Measurements from ENCODE around the gene COA6. TPM values are rescaled to one million over a fixed set of nuclear protein-coding genes. Genes with fewer than 3 reads are reported as not detected.
"Not testable (repeated sequence)": the region's sequence is repeated elsewhere in the genome, so short reads cannot be mapped to it uniquely, and the experiment has no call there.

COA6 gene, protein sequence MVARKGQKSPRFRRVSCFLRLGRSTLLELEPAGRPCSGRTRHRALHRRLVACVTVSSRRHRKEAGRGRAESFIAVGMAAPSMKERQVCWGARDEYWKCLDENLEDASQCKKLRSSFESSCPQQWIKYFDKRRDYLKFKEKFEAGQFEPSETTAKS
- total RNA-seq, result 10 to 100 TPM; 30.8 to 37.8 TPM
- long read RNA-seq, partial matches to known transcripts, result 0 of 2 reads
- long read RNA-seq, other reads (novel, unspliced or antisense), result 0 of 2 reads

- ATAC-seq, result peak; percentile 98
Measured at GRCh38 chr1:234373064-234373958, at the start of gene COA6. COA6 (plus strand) TSS chr1:234373456; CDS start chr1:234373467, 11 bp downstream.

DNA sequence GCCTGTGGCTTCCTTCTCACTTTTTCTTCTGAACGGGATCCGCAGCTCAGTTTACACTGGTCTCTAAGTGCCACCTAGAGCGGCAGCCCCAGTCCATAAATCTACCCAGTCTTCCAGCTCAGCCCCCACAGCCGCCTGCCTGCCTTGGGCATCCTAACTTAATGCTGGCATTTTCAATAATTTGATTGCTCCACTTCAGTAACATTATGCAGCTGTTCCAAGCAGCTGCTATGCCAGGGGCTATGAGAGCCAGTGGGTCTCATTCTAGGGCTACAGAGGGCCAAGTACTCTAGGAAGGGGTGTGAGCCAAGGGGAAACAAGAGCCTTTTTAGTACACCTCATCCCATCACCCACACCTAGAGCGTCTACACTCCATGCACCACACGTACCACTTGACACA lies 48.4 kb upstream of the COA6 start:
- intact Hi-C loops (cut with DNase I), result loop anchor here in 1 of 2 donors (10.0 kb wide), 1 partner anchor 1020 kb away; no protein-coding TSS in a partner anchor
- DNase-seq (no peak), ATAC-seq (no peak)

More at GRCh38 chr1:234373064-234373958, at the start of gene COA6:
- intact Hi-C loops (cut with DNase I), result no loop called here
- peak; percentile 93 for DNase-seq

- intact Hi-C loops (cut with DNase I), result loop anchor here in 1 of 2 donors (10.0 kb wide), 1 partner anchor 1021 kb away; no protein-coding TSS in a partner anchor
Measured at GRCh38 chr1:234325878-234326496, 47.3 kb upstream of the COA6 start.

DNA sequence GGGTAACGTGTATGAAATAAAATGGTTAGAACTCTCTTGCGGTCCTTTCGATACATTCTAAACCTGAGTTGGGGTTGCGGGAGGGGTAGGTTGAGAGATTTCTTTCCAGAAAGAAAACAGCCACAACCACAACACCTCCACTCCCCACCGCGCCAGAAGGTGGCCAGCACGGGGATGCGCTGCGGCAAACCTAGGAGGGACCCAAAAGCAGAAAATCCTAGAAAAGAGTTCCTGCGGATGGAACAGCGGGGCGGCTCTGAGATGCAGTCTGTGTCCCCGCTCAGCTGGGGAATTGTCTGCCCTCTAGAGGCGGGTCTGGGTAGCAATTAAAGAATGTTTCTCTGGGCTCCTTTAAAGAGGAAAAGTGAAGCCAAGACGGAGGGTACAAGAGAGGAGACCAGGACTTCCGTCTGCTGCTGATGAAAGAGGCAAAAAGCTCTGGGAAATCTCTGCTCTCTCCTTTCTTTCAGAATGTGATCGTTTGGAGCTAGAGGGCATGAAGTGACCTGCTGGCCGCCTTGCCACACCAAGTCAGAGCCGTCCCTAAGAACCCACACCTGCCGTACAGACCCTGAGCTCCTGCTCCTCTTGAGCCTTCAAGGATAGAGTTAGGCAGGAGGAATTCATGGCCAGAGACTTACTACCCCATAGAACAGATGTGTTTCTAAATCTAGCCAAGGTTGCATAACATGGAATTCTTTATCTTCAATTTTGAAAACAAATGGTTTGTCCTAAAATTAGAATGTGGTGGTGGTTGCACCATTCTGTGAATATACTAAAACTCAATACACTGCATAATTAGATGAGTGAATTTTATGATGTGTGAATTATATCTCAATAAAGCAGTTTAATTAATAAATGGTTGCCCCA lies 46.5 kb upstream of the COA6 start:
- DNase-seq (peak; percentile 27), ATAC-seq (peak; percentile 59 to 83)
- intact Hi-C loops (cut with DNase I), result loop anchor here in 1 of 2 donors (10.0 kb wide), 1 partner anchor 1022 kb away; no protein-coding TSS in a partner anchor

More at GRCh38 chr1:234325878-234326496, 47.3 kb upstream of the COA6 start:
- ATAC-seq, result no peak
- no peak for DNase-seq

DNA sequence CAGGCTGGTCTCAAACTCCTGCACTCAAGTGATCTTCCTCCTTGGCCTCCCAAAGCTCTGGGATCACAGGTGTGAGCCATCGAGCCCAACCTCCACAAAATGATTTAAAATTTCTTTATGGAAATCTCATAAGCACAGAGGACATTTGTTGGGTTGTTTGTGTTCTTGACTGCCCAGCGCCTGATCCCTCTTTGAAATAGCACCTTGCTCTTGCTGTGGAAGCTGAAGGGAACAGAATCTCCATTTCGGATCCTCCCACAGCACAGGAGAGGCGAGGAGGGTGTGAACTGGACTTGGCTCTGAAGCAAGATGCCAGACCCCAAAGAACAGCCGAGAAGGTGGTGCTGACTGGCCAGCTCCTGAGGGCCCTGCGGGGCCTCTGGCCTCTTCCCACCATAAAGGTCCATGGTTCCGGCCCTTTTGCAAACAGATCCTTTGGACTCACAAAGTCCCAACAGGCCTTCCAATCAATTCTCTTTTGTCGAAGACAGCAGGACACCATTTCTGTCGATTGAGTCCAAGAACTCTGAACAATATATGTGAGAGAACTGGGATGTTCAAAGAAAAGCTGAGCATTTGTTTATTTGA lies 45.6 kb upstream of the COA6 start:
- ATAC-seq, result no peak
- intact Hi-C loops (cut with DNase I), result loop anchor here in 1 of 2 donors (10.0 kb wide), 1 partner anchor 1023 kb away; no protein-coding TSS in a partner anchor
- no peak for DNase-seq

DNA sequence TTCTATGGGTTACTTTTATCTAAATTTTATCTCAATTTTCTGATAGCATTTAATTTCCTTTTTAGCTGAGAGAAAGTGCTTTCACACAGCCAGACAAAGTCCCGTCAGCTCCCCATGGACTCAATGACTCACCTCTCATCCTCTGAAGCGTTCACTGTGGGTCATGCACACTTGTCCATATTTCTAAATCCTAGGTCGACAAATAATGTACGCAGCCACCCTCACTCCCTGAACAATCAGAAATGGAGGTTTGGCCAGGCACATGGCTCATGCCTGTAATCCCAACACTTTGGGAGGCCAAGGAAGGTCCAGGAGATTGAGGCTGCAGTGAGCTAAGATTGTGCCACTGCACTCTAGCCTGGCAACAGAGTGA lies 42.4 kb upstream of the COA6 start:
- intact Hi-C loops (cut with DNase I), result no loop called here
- DNase-seq (no peak), ATAC-seq (no peak)

DNA sequence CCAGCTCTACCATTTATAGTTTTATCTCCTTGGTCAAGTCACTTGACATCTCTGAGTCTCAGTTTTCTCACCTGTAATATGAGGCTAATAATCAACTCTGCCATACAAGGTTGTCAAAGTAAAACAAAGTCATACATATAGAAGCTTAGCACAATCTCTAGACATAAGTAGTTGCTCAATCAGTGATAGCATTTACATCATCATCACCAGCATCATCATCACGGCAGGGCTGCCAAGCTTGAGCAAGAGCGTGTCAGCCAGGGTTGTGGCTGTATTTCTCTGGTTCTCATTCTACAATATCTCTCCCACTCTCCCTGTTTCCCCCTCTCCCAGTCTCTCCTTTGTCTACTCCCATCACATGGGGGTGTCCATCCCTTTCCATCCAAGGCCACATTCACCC lies 41.7 kb upstream of the COA6 start:
- ATAC-seq (no peak), DNase-seq (no peak)
- intact Hi-C loops (cut with DNase I), result no loop called here

DNA sequence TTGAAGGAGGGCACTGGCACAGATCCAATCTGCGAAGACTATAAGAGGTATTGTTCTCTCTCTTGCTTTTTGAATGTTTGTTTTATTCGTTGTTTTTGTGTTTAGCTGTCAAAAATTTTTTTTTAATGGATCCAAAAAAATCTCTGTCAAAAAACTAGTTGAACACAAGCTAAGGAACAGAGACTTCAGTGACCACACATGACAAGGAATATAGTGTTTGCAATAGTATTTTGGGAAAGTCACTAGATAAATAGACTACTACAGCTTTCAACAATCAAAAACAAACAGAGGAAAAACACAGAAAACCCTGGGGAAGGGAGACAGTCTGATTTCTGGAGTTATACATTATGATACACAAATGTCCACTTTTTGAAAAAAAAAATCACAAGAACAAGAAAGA lies 36.9 kb upstream of the COA6 start:
- ATAC-seq, result no peak
- intact Hi-C loops (cut with DNase I), result no loop called here

DNA sequence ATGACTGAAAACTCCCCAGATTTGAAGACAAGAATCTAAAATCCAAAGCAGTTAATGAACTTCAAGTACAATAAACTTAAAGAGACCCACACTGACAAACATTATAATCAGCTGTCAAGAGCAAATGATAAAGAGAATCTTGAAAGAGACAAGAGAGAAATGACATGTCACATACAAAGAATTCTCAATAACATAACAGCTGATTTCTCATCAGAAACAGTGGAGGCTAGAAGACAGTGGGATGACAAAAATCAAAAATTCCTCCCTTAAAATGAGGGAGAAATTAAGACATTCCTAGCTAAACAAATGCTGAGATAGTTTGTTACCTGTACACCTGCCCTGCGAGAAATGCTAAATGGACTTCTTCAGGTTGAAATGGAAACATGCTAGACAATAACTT lies 36.0 kb upstream of the COA6 start:
- intact Hi-C loops (cut with DNase I), result no loop called here
- ATAC-seq, result no peak
- no peak for DNase-seq

More for the DNA sequence above, 36.9 kb upstream of the COA6 start:
- no peak for DNase-seq

- no peak for ATAC-seq
- no peak for DNase-seq
- intact Hi-C loops (cut with DNase I), result no loop called here
Measured at GRCh38 chr1:234340528-234340927, 32.7 kb upstream of the COA6 start.

GRCh38 chr1:234342774-234343173 lies 30.5 kb upstream of the COA6 start:
- no peak for ATAC-seq
- intact Hi-C loops (cut with DNase I), result no loop called here
- no peak for DNase-seq

GRCh38 chr1:234345237-234345636 lies 28.0 kb upstream of the COA6 start:
- ATAC-seq (no peak), DNase-seq (no peak)
- intact Hi-C loops (cut with DNase I), result no loop called here

- intact Hi-C loops (cut with DNase I), result no loop called here
- DNase-seq, result no peak
- no peak for ATAC-seq
Measured at GRCh38 chr1:234348964-234349363, 24.3 kb upstream of the COA6 start.

DNA sequence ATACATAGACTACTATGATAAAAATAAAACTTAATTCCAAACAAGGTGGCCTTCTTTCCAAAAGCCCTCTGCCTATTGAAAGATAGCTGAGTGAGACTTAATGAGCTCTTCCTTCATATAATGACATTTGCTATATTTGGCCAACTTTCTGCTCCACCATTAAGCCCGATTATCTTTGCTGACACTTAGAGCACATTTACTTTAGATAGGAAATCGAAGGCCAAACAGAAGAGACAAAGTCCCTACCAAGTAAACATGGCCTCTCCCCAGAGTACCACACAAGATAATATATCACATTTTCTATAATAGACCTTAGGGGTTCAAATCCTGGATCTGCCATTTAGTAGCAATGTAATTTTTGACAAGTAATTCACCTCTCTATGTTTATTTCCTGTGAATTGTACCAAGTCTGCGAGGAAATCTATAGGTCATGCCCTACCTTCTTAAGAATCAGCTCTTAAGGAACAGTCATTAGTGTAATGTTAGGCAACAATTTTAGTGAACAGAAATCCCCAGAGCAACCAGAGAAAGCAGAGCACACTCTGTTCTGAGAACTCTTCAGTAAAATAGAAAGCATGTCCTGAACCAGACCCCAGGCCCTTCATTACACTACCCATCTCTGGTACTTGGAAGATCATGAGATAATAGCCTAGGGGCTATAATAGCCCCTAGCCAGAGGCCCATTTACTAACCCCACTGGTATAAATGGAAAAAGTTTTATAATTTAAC lies 17.3 kb upstream of the COA6 start:
- DNase-seq (no peak), ATAC-seq (no peak)
- intact Hi-C loops (cut with DNase I), result no loop called here

DNA sequence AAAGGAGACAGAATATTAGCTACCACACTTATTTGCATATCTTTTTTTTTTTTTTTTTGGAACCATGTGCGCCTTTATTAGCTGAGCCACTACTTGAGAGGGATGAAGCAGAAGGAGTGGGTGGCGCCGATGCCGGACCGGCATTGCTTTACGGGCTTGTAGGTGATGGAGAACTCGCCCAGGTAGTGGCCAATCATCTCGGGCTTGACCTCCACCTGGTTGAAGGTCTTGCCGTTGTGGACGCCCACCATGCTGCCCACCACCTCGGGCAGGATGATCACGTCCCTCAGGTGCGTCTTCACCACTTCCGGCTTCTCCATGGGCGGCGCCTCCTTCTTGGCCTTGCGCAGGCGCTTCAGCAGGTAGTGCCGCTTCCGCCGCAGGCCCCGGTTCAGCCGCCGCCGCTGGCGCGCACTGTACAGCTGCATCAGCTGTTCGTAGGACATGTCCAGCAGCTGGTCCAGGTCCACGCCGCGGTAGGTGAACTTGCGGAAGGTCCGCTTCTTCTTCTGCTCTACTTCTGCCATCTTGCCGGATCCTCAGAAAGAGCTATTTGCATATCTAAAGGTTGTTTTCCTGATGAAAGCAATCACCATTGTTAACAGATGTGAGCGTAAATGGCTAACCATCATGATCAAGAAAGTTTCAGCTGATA lies 16.5 kb upstream of the COA6 start:
- DNase-seq; intact Hi-C loops (cut with DNase I): not testable (repeated sequence)
- ATAC-seq, result peak in 1 of 2 donors; percentile 85

GRCh38 chr1:234357831-234358230 lies 15.4 kb upstream of the COA6 start:
- DNase-seq, result no peak
- intact Hi-C loops (cut with DNase I), result no loop called here
- ATAC-seq, result no peak

DNA sequence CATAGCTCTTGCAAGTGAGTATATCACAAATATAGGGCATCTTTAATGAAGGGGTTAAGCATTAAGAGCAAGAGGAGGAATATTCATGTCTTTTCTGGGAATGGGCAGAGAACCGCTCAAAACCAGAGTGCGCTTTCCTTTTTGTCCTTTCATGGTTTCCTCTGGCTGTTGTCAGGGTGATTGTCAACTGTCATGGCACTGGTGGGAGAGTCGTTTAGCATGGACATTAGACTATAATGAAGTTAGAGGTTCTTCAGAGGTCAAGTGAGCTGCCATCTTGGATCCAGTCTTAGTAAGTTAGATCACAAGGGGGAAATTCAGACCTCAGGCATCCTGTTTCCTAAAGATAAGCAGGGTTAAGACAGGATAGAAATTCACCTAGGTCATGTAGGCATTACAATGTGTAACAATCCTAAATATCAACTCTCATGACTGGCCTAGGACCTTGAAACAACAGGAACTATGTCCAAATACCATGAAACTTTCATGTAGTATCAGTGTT lies 12.1 kb upstream of the COA6 start:
- DNase-seq (no peak), ATAC-seq (no peak)
- intact Hi-C loops (cut with DNase I), result no loop called here

Data from left cardiac atrium (tissue), 4 donors.